ENCODE data around the gene MRPL42. TPM values are rescaled to one million over a fixed set of nuclear protein-coding genes. Genes with fewer than 3 reads are reported as not detected.
"Not testable (repeated sequence)": the region's sequence is repeated elsewhere in the genome, so short reads cannot be mapped to it uniquely, and the experiment has no call there.

MRPL42 gene
- total RNA-seq, 4 donors from 2014 or later: 49.1 to 52.1 (median 50.8) TPM

DNA sequence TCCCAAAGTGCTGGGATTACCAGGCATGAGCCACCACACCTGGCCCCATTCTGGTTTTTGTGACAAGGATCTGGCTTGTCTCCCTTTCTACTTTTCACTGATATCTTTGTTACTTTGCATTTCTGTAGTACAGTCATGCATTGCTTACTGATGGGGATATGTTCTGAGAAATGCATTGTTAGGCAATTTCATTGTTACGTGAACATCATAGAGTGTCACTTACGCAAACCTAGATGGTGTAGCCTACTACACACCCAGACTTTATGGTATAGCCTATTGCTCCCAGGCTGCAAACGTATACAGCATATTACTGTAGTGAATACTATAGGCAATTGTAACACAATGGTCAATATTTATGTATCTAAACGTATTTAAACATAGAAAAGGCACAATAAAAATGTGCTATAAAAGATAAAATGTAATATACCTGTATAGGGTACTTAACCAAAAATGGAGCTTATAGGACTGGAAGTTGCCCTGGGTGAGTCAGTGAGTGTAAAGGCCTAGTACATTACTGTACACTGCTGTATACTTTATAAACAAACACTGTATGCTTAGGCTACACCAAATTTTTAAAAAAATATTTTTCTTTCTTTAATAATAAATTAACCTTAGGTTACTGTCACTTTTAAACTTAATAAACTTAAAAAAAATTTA, 16.0 kb downstream of the MRPL42 start:
- H3K36me3 ChIP-seq: peaks cover 75% of the 10 kb centered on the region
- H3K4me3 ChIP-seq: no peak overlapping the region
- no peak for DNase-seq (ENCODE audit: low spot score in 2 of 2)
- no peak overlapping the region for H3K27ac ChIP-seq
- H3K27me3 ChIP-seq: no peaks in the 10 kb centered on the region
- H3K4me1 ChIP-seq: no peaks in the 10 kb centered on the region
- no peak for TF ChIP-seq EP300 (IDR thresholded peaks at IDR 0.05)
- TF ChIP-seq, protein P1, sequence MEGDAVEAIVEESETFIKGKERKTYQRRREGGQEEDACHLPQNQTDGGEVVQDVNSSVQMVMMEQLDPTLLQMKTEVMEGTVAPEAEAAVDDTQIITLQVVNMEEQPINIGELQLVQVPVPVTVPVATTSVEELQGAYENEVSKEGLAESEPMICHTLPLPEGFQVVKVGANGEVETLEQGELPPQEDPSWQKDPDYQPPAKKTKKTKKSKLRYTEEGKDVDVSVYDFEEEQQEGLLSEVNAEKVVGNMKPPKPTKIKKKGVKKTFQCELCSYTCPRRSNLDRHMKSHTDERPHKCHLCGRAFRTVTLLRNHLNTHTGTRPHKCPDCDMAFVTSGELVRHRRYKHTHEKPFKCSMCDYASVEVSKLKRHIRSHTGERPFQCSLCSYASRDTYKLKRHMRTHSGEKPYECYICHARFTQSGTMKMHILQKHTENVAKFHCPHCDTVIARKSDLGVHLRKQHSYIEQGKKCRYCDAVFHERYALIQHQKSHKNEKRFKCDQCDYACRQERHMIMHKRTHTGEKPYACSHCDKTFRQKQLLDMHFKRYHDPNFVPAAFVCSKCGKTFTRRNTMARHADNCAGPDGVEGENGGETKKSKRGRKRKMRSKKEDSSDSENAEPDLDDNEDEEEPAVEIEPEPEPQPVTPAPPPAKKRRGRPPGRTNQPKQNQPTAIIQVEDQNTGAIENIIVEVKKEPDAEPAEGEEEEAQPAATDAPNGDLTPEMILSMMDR (IDR thresholded peaks at IDR 0.05): no peak
- TF ChIP-seq POLR2A (IDR thresholded peaks at IDR 0.05): no peak
- TF ChIP-seq POLR2AphosphoS5 (IDR thresholded peaks at IDR 0.05): no peak
- H3K9me3 ChIP-seq: no peaks in the 10 kb centered on the region
- WGBS: 91% methylated on average over 4 of the region's 4 CpGs

DNA sequence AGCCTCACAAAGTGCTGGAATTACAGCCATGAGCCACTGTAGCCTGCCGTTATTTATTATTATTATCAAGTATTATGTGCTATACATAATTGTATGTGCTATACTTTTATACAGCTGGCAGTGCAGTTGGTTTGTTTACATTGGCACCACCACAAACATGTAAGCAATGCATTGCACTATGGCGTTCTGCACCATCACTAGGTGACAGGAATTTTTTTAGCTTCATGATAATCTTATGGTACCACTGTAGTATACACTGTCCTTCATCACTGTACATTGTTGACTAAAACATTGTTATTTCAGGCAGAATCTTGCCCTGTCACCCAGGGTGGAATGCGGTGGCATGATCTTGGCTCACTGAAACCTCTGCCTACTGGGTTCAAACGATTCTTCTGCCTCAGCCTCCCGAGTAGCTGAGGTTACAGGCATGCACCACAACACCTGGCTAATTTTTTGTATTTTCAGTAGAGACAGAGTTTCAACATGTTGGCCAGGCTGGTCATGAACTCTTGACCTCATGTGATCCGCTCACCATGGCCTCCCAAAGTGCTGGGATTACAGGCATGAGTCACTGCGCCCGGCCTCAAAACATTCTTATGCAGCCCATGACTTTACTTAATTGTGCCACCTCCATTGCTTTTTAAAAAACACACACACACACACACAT, 17.1 kb downstream of the MRPL42 start:
- no peak for TF ChIP-seq EP300 (IDR thresholded peaks at IDR 0.05)
- TF ChIP-seq POLR2AphosphoS5 (IDR thresholded peaks at IDR 0.05): no peak
- Histone ChIP-seq H3K4me3 (no peak overlapping the region), H3K9me3 (no peaks in the 10 kb centered on the region), H3K36me3 (peaks cover 67% of the 10 kb centered on the region), H3K4me1 (no peaks in the 10 kb centered on the region), H3K27me3 (no peaks in the 10 kb centered on the region), H3K27ac (no peak overlapping the region)
- WGBS: 79% methylated on average over 8 of the region's 8 CpGs
- DNase-seq (ENCODE audit: low spot score in 2 of 2): no peak

DNA sequence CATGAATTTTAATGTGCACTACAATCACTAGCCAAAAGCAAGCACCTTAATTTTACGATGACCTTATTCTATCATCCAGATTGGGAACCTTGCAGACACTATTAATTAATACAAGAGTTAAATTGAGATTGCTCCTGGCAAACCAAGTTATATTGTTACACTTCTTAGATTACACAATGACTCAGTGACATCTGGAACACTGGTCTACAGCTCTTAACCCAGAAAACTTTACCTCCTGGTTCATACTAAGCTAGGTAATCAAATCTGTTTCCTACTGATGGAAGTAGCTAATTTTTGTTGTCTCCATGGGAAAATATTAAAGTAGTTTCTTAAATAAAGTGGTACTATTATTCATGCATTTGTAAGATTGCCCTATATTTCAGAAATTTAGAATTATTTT, 25.5 kb downstream of the MRPL42 start:
- not testable (repeated sequence) for H3K4me1 ChIP-seq; H3K4me3 ChIP-seq; H3K9me3 ChIP-seq; DNase-seq (ENCODE audit: low spot score in 2 of 2); H3K27ac ChIP-seq; H3K27me3 ChIP-seq
- peaks cover 40% of the 10 kb centered on the region for H3K36me3 ChIP-seq
- no CpG with 5 or more reads among the region's 1 CpG for WGBS

DNA sequence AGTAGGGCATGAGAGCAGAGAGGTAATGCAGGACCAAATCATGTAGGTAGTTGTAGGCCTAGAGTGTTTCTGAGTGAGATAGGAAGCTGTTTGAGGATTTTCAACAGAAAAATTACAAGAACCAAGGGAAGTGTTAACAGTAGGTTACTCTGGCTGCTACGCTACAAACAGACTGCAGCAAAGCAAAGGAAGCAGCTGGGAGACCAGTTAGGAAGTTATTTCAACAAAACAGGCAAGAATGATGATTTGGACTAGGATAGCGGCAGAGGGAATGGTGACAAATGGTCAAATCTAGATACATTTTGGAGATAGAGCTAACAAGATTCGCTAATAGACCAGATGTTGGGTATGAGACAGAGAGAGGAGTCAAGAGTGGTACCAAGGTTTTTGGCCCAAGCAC, 26.8 kb downstream of the MRPL42 start:
- 94% methylated on average over 3 of the region's 3 CpGs for WGBS
- Histone ChIP-seq H3K4me1 (no peaks in the 10 kb centered on the region), H3K27ac (no peak overlapping the region), H3K36me3 (peaks cover 31% of the 10 kb centered on the region), H3K27me3 (no peaks in the 10 kb centered on the region), H3K4me3 (no peak overlapping the region), H3K9me3 (no peaks in the 10 kb centered on the region)
- DNase-seq (ENCODE audit: low spot score in 2 of 2): no peak
- TF ChIP-seq, protein P1 (IDR thresholded peaks at IDR 0.05): no peak
- TF ChIP-seq POLR2AphosphoS5 (IDR thresholded peaks at IDR 0.05): no peak
- TF ChIP-seq POLR2A (IDR thresholded peaks at IDR 0.05): no peak
- TF ChIP-seq EP300 (IDR thresholded peaks at IDR 0.05): no peak

DNA sequence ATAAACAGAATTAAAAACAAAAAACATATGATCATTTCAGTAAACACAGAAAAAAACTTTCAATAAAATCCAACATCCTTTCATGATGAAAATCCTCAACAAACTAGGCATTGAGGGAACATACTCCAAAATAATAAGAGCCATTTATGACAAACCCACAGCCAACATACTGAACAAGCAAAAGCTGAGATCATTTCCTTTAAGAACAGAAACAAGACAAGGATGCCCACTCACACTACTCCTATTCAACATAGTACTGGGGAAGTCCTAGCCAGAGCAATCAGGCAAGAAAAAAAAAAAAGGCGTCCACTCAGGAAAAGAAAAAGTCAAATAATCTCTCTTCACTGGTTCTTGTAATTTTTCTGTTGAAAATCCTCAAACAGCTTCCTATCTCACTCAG, 30.1 kb downstream of the MRPL42 start:
- TF ChIP-seq POLR2A (IDR thresholded peaks at IDR 0.05): no peak
- no peak for TF ChIP-seq POLR2AphosphoS5 (IDR thresholded peaks at IDR 0.05)
- TF ChIP-seq, protein P1 (IDR thresholded peaks at IDR 0.05): no peak
- TF ChIP-seq EP300 (IDR thresholded peaks at IDR 0.05): no peak
- no peak overlapping the region for H3K4me3 ChIP-seq
- no peaks in the 10 kb centered on the region for H3K9me3 ChIP-seq
- no peaks in the 10 kb centered on the region for H3K4me1 ChIP-seq
- peaks cover 9% of the 10 kb centered on the region for H3K36me3 ChIP-seq
- 84% methylated on average over 1 of the region's 1 CpG for WGBS
- no peak overlapping the region for H3K27ac ChIP-seq
- DNase-seq (ENCODE audit: low spot score in 2 of 2): no peak
- H3K27me3 ChIP-seq: no peaks in the 10 kb centered on the region

DNA sequence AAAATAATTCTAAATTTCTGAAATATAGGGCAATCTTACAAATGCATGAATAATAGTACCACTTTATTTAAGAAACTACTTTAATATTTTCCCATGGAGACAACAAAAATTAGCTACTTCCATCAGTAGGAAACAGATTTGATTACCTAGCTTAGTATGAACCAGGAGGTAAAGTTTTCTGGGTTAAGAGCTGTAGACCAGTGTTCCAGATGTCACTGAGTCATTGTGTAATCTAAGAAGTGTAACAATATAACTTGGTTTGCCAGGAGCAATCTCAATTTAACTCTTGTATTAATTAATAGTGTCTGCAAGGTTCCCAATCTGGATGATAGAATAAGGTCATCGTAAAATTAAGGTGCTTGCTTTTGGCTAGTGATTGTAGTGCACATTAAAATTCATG, 31.5 kb downstream of the MRPL42 start:
- no CpG with 5 or more reads among the region's 1 CpG for WGBS
- H3K4me1 ChIP-seq; H3K36me3 ChIP-seq; H3K27ac ChIP-seq; H3K27me3 ChIP-seq; H3K4me3 ChIP-seq; H3K9me3 ChIP-seq; DNase-seq (ENCODE audit: low spot score in 2 of 2): not testable (repeated sequence)
